OCI-LY7 (cell line): ENCODE results near the gene ARFIP2. TPM values are rescaled to one million over a fixed set of nuclear protein-coding genes. Genes with fewer than 3 reads are reported as not detected.

Source experiments
- BruUV-seq: library from RNA; stranded (reverse); fragments of 400-500 nt; replicated peaks from 2 replicates; lab custom pipeline; 2021; lab: Mats Ljungman, UMichigan
- CTCF ChIA-PET: fragments of 300-600 bp; sonication (Branson Sonifier 250); formaldehyde crosslinking; loops from one replicate; lab custom pipeline; 2022; ENCODE audit warnings: antibody characterized with exemption; ENCODE audit not compliant: unreplicated experiment; lab: Charles Lee
- POLR2A ChIA-PET: fragments of 300-600 bp; sonication (Branson Sonifier 250); formaldehyde crosslinking; loops from one replicate; lab custom pipeline; 2022; ENCODE audit warnings: antibody characterized with exemption; lab: Charles Lee
- DNase-seq: peaks from one replicate; pipeline ENCODE4 v3.0.0-alpha.2; 2015; ENCODE audit warnings: low spot score
- H2AFZ ChIP-seq: fragments of 200-600 bp; sonication (generic), shearing (Covaris generic); 2 replicates; pipeline ENCODE4 v1.6.1; 2014; ENCODE audit warnings: mild to moderate bottlenecking, antibody characterized with exemption, low read length, moderate library complexity
- H3K27ac ChIP-seq: fragments of 200-600 bp; sonication (generic); 2 replicates; pipeline ENCODE4 v1.5.1; 2014; ENCODE audit warnings: mixed run types, low read depth, mild to moderate bottlenecking, moderate library complexity, low read length, inconsistent platforms; ENCODE audit not compliant: poor library complexity, severe bottlenecking
- H3K36me3 ChIP-seq: fragments of 200-600 bp; sonication (generic); 2 replicates; pipeline ENCODE4 v1.6.1; 2014; ENCODE audit warnings: mild to moderate bottlenecking, antibody characterized with exemption, low read length, moderate library complexity, mixed read lengths; ENCODE audit not compliant: insufficient read depth
- H3K4me1 ChIP-seq: fragments of 200-600 bp; sonication (generic); 2 replicates; pipeline ENCODE4 v1.5.1; 2014; ENCODE audit warnings: mild to moderate bottlenecking, low read length; ENCODE audit not compliant: insufficient read depth, poor library complexity, severe bottlenecking
- H3K4me2 ChIP-seq: fragments of 200-600 bp; sonication (generic); 2 replicates; pipeline ENCODE4 v1.6.1; 2014; ENCODE audit warnings: mild to moderate bottlenecking, low read length
- H3K4me3 ChIP-seq: fragments of 200-600 bp; sonication (generic); 2 replicates; pipeline ENCODE4 v1.5.1; 2014; ENCODE audit warnings: mild to moderate bottlenecking, low read depth, low read length; ENCODE audit not compliant: poor library complexity, severe bottlenecking
- H3K79me2 ChIP-seq: fragments of 200-600 bp; sonication (generic); 2 replicates; pipeline ENCODE4 v1.6.1; 2016; ENCODE audit warnings: low read depth, mild to moderate bottlenecking, low read length, moderate library complexity, mixed read lengths; ENCODE audit not compliant: insufficient read depth
- H3K9me2 ChIP-seq: fragments of 200-600 bp; sonication (generic); 2 replicates; pipeline ENCODE4 v1.6.1; 2016; ENCODE audit warnings: mild to moderate bottlenecking, low read length, mixed read lengths; ENCODE audit not compliant: insufficient read depth
- H3K9me3 ChIP-seq: fragments of 200-600 bp; sonication (generic); 2 replicates; pipeline ENCODE4 v1.6.1; 2014; ENCODE audit warnings: mild to moderate bottlenecking, mixed run types, low read length, mixed read lengths
- H4K20me1 ChIP-seq: fragments of 200-600 bp; sonication (generic); 2 replicates; pipeline ENCODE4 v1.6.1; 2014; ENCODE audit warnings: mild to moderate bottlenecking, antibody characterized with exemption, low read length, moderate library complexity, mixed read lengths; ENCODE audit not compliant: insufficient read depth
- CTCF ChIP-seq: fragments of 200-600 bp; sonication (generic); conservative IDR thresholded peaks from 2 replicates; pipeline ENCODE4 v1.5.1; 2014; ENCODE audit warnings: mild to moderate bottlenecking, antibody characterized with exemption, low read length, moderate library complexity, mixed read lengths
- EZH2phosphoT487 ChIP-seq: fragments of 200-600 bp; sonication (generic); IDR thresholded peaks from 2 replicates; pipeline ENCODE4 v1.6.1; 2018; ENCODE audit warnings: low read depth, borderline replicate concordance, mild to moderate bottlenecking, mixed run types, antibody characterized with exemption, low read length, moderate library complexity, mixed read lengths
- intact Hi-C: fragments of 100-400 bp; cut with micrococcal nuclease; formaldehyde crosslinking; loops from one replicate; pipeline ENCODE4 v1.10.0; 2022; ENCODE audit not compliant: unreplicated experiment
- total RNA-seq, 2 experiments: library from RNA; depleted of rRNA in 1 of 2; stranded (reverse); fragments of >200 nt in 1 of 2; shearing (Covaris generic) in 1 of 2; gene quantifications; 2 replicates each; pipeline ENCODE4 v1.2.3, GENCODE V29; 2014 to 2022

The ARFIP2 gene
- total RNA-seq, 2 experiments from 2014 or later, result 40.7 to 49.0 TPM

GRCh38 chr11:6483015-6483414, 1.9 kb upstream of the ARFIP2 start:
- no peaks in the 10 kb centered on the region for H3K9me2 ChIP-seq
- peaks cover 22% of the 10 kb centered on the region for H3K4me1 ChIP-seq
- ChIA-PET POLR2A (interaction anchor here (0.7 to 2.1 kb wide), 6 partner anchors 10 to 167 kb away, joined by 3 to 13 read pairs (median 4); partner anchors contain the start of genes TPP1 and TRIM3), CTCF (no interaction called here)
- H3K36me3 ChIP-seq, result peaks cover 79% of the 10 kb centered on the region
- peaks cover 10% of the 10 kb centered on the region for H4K20me1 ChIP-seq
- H3K79me2 ChIP-seq, result peaks cover 38% of the 10 kb centered on the region
- H3K9me3 ChIP-seq, result no peaks in the 10 kb centered on the region
- TF ChIP-seq EZH2phosphoT487 (no peak), CTCF (no peak)
- BruUV-seq, result no TSS peak
- H3K4me2 ChIP-seq, result peak overlapping the region; percentile 94
- H2AFZ ChIP-seq, result no peak overlapping the region
- H3K4me3 ChIP-seq, result peak overlapping the region; percentile 96
- no peak for DNase-seq
- intact Hi-C loops, result loop anchor here (5.0 kb wide), 1 partner anchor 119 kb away; the partner anchor contains the start of genes ILK and RRP8
- H3K27ac ChIP-seq, result no peak overlapping the region

GRCh38 chr11:6482441-6482840, 1.3 kb upstream of the ARFIP2 start:
- Histone ChIP-seq H4K20me1 (peaks cover 10% of the 10 kb centered on the region), H3K4me3 (peak overlapping the region; percentile 96), H2AFZ (no peak overlapping the region), H3K9me3 (no peaks in the 10 kb centered on the region), H3K79me2 (peaks cover 38% of the 10 kb centered on the region), H3K9me2 (no peaks in the 10 kb centered on the region), H3K27ac (peak overlapping the region; percentile 70), H3K4me2 (peak overlapping the region; percentile 94), H3K36me3 (peaks cover 78% of the 10 kb centered on the region), H3K4me1 (peaks cover 22% of the 10 kb centered on the region)
- ChIA-PET POLR2A (interaction anchor here (0.6 to 2.1 kb wide), 14 partner anchors 8 to 201 kb away, joined by 3 to 13 read pairs (median 4); partner anchors contain the start of genes MRPL17, TPP1 and TRIM3), CTCF (no interaction called here)
- no peak for DNase-seq
- no TSS peak for BruUV-seq
- intact Hi-C loops, result loop anchor here (5.0 kb wide), 1 partner anchor 120 kb away; the partner anchor contains the start of genes ILK and RRP8
- TF ChIP-seq EZH2phosphoT487, result no peak

GRCh38 chr11:6481924-6482275, 769 bp upstream of the ARFIP2 start:
- H3K9me2 ChIP-seq, result no peaks in the 10 kb centered on the region
- ChIA-PET POLR2A (interaction anchor here (0.6 to 2.1 kb wide), 20 partner anchors 8 to 201 kb away, joined by 3 to 13 read pairs (median 4); partner anchors contain the start of genes APBB1, MRPL17, TPP1 and TRIM3), CTCF (interaction anchor here (0.6 to 1.4 kb wide), 2 partner anchors 10 to 26 kb away, joined by 3 to 4 read pairs; no protein-coding TSS in a partner anchor)
- H3K4me3 ChIP-seq, result peak overlapping the region; percentile 96
- intact Hi-C loops, result loop anchor here (1.0 to 5.0 kb wide), 2 partner anchors 92 to 120 kb away; partner anchors contain the start of genes ILK, RRP8 and SMPD1
- no TSS peak for BruUV-seq
- H3K4me2 ChIP-seq, result peak overlapping the region; percentile 94
- H3K79me2 ChIP-seq, result peaks cover 38% of the 10 kb centered on the region
- TF ChIP-seq EZH2phosphoT487 (no peak), CTCF (no peak)
- peaks cover 10% of the 10 kb centered on the region; the same call in 1 of the 2 replicates for H4K20me1 ChIP-seq
- peak overlapping the region; percentile 70 for H3K27ac ChIP-seq
- H2AFZ ChIP-seq, result peak overlapping the region; percentile 24; the same call in 1 of the 2 replicates
- H3K36me3 ChIP-seq, result peaks cover 78% of the 10 kb centered on the region
- no peak for DNase-seq
- peaks cover 22% of the 10 kb centered on the region for H3K4me1 ChIP-seq
- H3K9me3 ChIP-seq, result no peaks in the 10 kb centered on the region
